Neuronal stem cell (in vitro differentiated cells): ENCODE data around the gene AS3MT.
"Not testable (repeated sequence)": the region's sequence is repeated elsewhere in the genome, so short reads cannot be mapped to it uniquely, and the experiment has no call there.

ENCODE experiments used
- DNase-seq: peaks from one replicate; pipeline ENCODE4 v3.0.0-alpha.2; 2013; ENCODE audit warnings: low spot score
- H2AFZ ChIP-seq: one replicate; pipeline ENCODE4 v1.6.1; 2013; ENCODE audit warnings: mild to moderate bottlenecking, low read length, inconsistent platforms
- H2AK5ac ChIP-seq: 2 replicates; pipeline ENCODE4 v1.6.1; 2013; ENCODE audit warnings: low read depth, mild to moderate bottlenecking, inconsistent platforms, low read length, moderate library complexity, mixed read lengths
- H2BK120ac ChIP-seq: 2 replicates; pipeline ENCODE4 v1.6.1; 2013; ENCODE audit warnings: low read depth, mild to moderate bottlenecking, inconsistent platforms, low read length, moderate library complexity, mixed read lengths
- H2BK12ac ChIP-seq: one replicate; pipeline ENCODE4 v1.6.1; 2013; ENCODE audit warnings: low read length, inconsistent platforms
- H2BK15ac ChIP-seq: 2 replicates; pipeline ENCODE4 v1.6.1; 2013; ENCODE audit warnings: mild to moderate bottlenecking, low read length, inconsistent platforms, mixed read lengths
- H2BK5ac ChIP-seq: one replicate; pipeline ENCODE4 v1.6.1; 2013; ENCODE audit warnings: inconsistent platforms, mild to moderate bottlenecking, low read length, moderate library complexity
- H3K14ac ChIP-seq: one replicate; pipeline ENCODE4 v1.6.1; 2013; ENCODE audit warnings: low read length, inconsistent platforms
- H3K18ac ChIP-seq: 2 replicates; pipeline ENCODE4 v1.6.1; 2013; ENCODE audit warnings: low read length, inconsistent platforms
- H3K23ac ChIP-seq: 2 replicates; pipeline ENCODE4 v1.6.1; 2013; ENCODE audit warnings: low read depth, mild to moderate bottlenecking, mixed read lengths, low read length, inconsistent platforms; ENCODE audit not compliant: poor library complexity
- H3K27ac ChIP-seq: replicated peaks from 3 replicates; pipeline ENCODE4 v1.5.1; 2013; ENCODE audit warnings: low read length, inconsistent platforms
- H3K27me3 ChIP-seq, 3 experiments: 2 replicates each; pipeline ENCODE4 v1.6.1; 2013; ENCODE audit warnings: low read length in 3 of 3, mild to moderate bottlenecking in 2 of 3, inconsistent platforms in 1 of 3, low read depth in 1 of 3, mixed read lengths in 1 of 3, moderate library complexity in 1 of 3; ENCODE audit not compliant: control insufficient read depth in 3 of 3, insufficient read depth in 3 of 3
- H3K36me3 ChIP-seq, 2 donors: replicated peaks in 1 of 2; 2 replicates each; pipeline ENCODE4 v1.6.1; 2013; ENCODE audit warnings: low read length in 2 of 2; ENCODE audit not compliant: control insufficient read depth in 2 of 2, insufficient read depth in 2 of 2
- H3K4ac ChIP-seq: 2 replicates; pipeline ENCODE4 v1.6.1; 2013; ENCODE audit warnings: inconsistent platforms, mild to moderate bottlenecking, low read length, moderate library complexity
- H3K4me1 ChIP-seq, 2 donors: 1 replicate in 1 of 2; 2 replicates in 1 of 2; pipeline ENCODE4 v1.6.1; 2013; ENCODE audit warnings: low read length in 2 of 2, low read depth in 1 of 2; ENCODE audit not compliant: control insufficient read depth in 2 of 2, insufficient read depth in 1 of 2
- H3K4me2 ChIP-seq: one replicate; pipeline ENCODE4 v1.6.1; 2013; ENCODE audit warnings: mild to moderate bottlenecking, low read length, inconsistent platforms; ENCODE audit not compliant: insufficient read depth, poor library complexity, severe bottlenecking
- H3K4me3 ChIP-seq, 2 donors: 2 replicates each; pipeline ENCODE4 v1.5.1; 2013; ENCODE audit warnings: low read length in 2 of 2, mild to moderate bottlenecking in 2 of 2, inconsistent platforms in 1 of 2, moderate library complexity in 1 of 2
- H3K79me1 ChIP-seq: one replicate; pipeline ENCODE4 v1.6.1; 2013; ENCODE audit warnings: low read depth, mild to moderate bottlenecking, inconsistent platforms, low read length, moderate library complexity
- H3K9ac ChIP-seq: one replicate; pipeline ENCODE4 v1.6.1; 2013; ENCODE audit warnings: mild to moderate bottlenecking, low read depth, low read length, inconsistent platforms; ENCODE audit not compliant: poor library complexity
- H3K9me3 ChIP-seq, 2 donors: replicated peaks in 1 of 2; 2 replicates each; pipeline versions ENCODE3 to v1.6.1; 2013; ENCODE audit warnings: low read length in 2 of 2, mild to moderate bottlenecking in 2 of 2, inconsistent platforms in 1 of 2, low read depth in 1 of 2, mixed read lengths in 1 of 2, moderate library complexity in 1 of 2; ENCODE audit not compliant: control insufficient read depth in 2 of 2, insufficient read depth in 1 of 2
- H4K8ac ChIP-seq: one replicate; pipeline ENCODE4 v1.6.1; 2013; ENCODE audit warnings: low read depth, mild to moderate bottlenecking, inconsistent platforms, low read length, moderate library complexity
- H4K91ac ChIP-seq: one replicate; pipeline ENCODE4 v1.6.1; 2013; ENCODE audit warnings: low read length, low read depth, mild to moderate bottlenecking, inconsistent platforms; ENCODE audit not compliant: poor library complexity
- WGBS, 2 donors: extraction: QIAGEN DNeasy Blood & Tissue Kit; methylation state at CpG; one replicate each; pipeline ENCODE4 v1.1.7; 2013; ENCODE audit warnings: missing lambda C conversion rate in 2 of 2, mixed read lengths in 1 of 2; ENCODE audit not compliant: insufficient read length in 2 of 2, insufficient replicate concordance in 1 of 2; ENCODE audit errors: extremely low coverage in 2 of 2; 5-methylcytosine and 5-hydroxymethylcytosine counted together

AS3MT gene

DNA sequence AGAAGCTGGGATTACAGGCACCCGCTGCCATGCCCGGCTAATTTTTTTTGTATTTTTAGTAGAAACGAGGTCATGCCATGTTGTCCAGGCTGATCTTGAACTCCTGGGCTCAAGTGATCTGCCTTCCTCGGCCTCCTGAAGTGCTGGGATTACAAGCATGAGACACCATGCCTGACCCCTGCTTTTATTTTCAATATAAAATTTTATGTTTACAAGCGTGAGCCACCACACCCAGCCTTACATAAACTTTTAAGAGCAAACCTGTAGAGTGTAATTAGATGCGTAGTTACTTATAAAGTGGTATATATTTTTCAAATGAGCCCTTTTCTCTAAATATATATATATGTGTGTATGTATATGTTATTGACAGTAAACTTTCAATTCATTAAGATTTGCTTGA, 57.6 kb downstream of the AS3MT start:
- Histone ChIP-seq H3K23ac (no peak overlapping the region), H3K27ac (no peak overlapping the region), H3K4ac (no peak overlapping the region), H4K8ac (no peak overlapping the region), H2AK5ac (no peak overlapping the region), H3K18ac (no peak overlapping the region), H3K4me3 (no peak overlapping the region), H3K36me3 (peaks cover 0 to 3% of the 10 kb centered on the region in 2 donors), H3K4me2 (no peak overlapping the region), H3K9ac (no peak overlapping the region), H2BK12ac (no peak overlapping the region), H4K91ac (no peak overlapping the region), H2BK15ac (no peak overlapping the region), H3K14ac (no peak overlapping the region), H2AFZ (no peak overlapping the region), H3K9me3 (peaks cover 0 to 11% of the 10 kb centered on the region in 2 donors), H3K27me3 (no peaks in the 10 kb centered on the region), H2BK5ac (no peak overlapping the region), H3K79me1 (no peaks in the 10 kb centered on the region), H3K4me1 (no peaks in the 10 kb centered on the region), H2BK120ac (no peak overlapping the region)
- DNase-seq, result no peak
- WGBS, 2 donors, result no CpG with 5 or more reads among the region's 6 CpGs

DNA sequence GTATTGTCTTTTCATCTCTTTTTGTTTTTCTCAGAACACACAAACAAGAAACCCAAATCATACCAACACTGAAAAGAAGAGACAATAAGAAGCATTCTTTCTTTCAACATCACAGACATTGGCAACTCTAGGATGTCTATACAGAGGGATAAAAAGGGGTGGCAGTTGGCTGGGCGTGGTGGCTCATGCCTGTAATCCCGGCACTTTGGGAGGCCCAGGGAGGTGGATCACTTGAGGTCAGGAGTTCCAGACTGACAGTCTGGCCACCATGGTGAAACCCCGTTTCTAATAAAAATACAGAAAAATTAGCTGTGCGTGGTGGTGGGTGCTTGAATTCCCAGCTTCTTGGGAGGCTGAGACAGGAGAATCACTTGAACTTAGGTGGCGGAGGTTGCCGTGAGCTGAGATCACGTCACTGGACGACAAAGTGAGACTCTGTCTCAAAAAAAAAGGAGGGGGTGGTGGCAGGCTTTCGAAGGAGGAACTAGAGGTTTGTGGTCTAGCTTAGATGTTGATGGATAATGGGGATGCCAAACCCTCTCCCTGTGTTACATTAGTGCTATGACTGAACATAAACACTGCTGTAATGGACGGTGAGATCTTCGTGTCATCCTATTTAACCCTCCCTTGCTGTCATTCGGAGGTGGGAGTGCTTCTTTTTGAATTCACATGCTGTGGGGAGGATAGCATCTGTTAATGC, 58.2 kb downstream of the AS3MT start:
- H3K23ac ChIP-seq, result no peak overlapping the region
- no peak overlapping the region for H2AK5ac ChIP-seq
- H3K18ac ChIP-seq, result no peak overlapping the region
- H2BK5ac ChIP-seq, result no peak overlapping the region
- no peak overlapping the region for H4K8ac ChIP-seq
- H3K27me3 ChIP-seq, result no peaks in the 10 kb centered on the region
- H3K4me3 ChIP-seq, result no peak overlapping the region
- no peak overlapping the region for H2AFZ ChIP-seq
- no peak overlapping the region for H3K4ac ChIP-seq
- H2BK15ac ChIP-seq, result no peak overlapping the region
- peaks cover 0 to 3% of the 10 kb centered on the region in 2 donors for H3K36me3 ChIP-seq
- H3K4me2 ChIP-seq, result no peak overlapping the region
- no peaks in the 10 kb centered on the region for H3K79me1 ChIP-seq
- no CpG with 5 or more reads among the region's 12 CpGs for WGBS, 2 donors
- DNase-seq, result no peak
- H4K91ac ChIP-seq, result no peak overlapping the region
- no peak overlapping the region for H2BK120ac ChIP-seq
- peaks cover 0 to 11% of the 10 kb centered on the region in 2 donors for H3K9me3 ChIP-seq
- H3K14ac ChIP-seq, result no peak overlapping the region
- H3K27ac ChIP-seq, result no peak overlapping the region
- H3K9ac ChIP-seq, result no peak overlapping the region
- H2BK12ac ChIP-seq, result no peak overlapping the region
- H3K4me1 ChIP-seq, result no peaks in the 10 kb centered on the region

GRCh38 chr10:102928442-102928841, 59.2 kb downstream of the AS3MT start:
- not testable (repeated sequence) for H3K14ac ChIP-seq, H3K23ac ChIP-seq, H4K91ac ChIP-seq, H2BK15ac ChIP-seq, H3K4me3 ChIP-seq, DNase-seq, H2BK120ac ChIP-seq, H3K4me1 ChIP-seq, H3K36me3 ChIP-seq, H2BK5ac ChIP-seq, H4K8ac ChIP-seq, H2BK12ac ChIP-seq, H2AFZ ChIP-seq, H3K18ac ChIP-seq, H3K4me2 ChIP-seq, H2AK5ac ChIP-seq, H3K4ac ChIP-seq, H3K9ac ChIP-seq, H3K27ac ChIP-seq, H3K27me3 ChIP-seq, H3K79me1 ChIP-seq
- H3K9me3 ChIP-seq, result peaks cover 0 to 11% of the 10 kb centered on the region in 2 donors
- no CpG with 5 or more reads among the region's 5 CpGs for WGBS, 2 donors

DNA sequence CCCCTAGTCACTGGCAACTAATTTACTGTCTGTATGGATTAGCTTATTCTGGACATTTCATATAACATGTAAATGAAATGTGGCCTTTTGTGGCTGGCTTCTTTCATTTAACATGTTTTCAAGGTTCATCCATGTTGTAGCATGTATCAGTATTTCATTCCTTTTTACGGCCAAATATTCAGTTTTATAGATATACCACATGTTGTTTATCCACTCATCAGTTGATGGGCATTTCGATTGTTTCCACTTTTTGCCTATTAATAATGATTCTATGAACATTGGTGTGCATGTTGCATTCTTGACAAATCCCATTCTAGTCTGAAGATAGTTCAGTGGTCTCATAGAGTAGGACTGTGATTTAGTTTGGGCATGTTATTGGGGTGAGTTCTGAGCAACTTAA, 61.5 kb downstream of the AS3MT start:
- no peak for DNase-seq
- Histone ChIP-seq H3K27ac (no peak overlapping the region), H2AK5ac (no peak overlapping the region), H2BK5ac (no peak overlapping the region), H3K18ac (no peak overlapping the region), H3K4me1 (no peaks in the 10 kb centered on the region), H3K23ac (no peak overlapping the region), H2BK120ac (no peak overlapping the region), H2AFZ (no peak overlapping the region), H3K36me3 (peaks cover 0 to 3% of the 10 kb centered on the region in 2 donors), H3K14ac (no peak overlapping the region), H3K9me3 (peaks cover 0 to 11% of the 10 kb centered on the region in 2 donors), H3K4ac (no peak overlapping the region), H4K8ac (no peak overlapping the region), H2BK15ac (no peak overlapping the region), H4K91ac (no peak overlapping the region), H3K4me2 (no peak overlapping the region), H2BK12ac (no peak overlapping the region), H3K27me3 (no peaks in the 10 kb centered on the region), H3K79me1 (no peaks in the 10 kb centered on the region), H3K9ac (no peak overlapping the region), H3K4me3 (no peak overlapping the region)
- WGBS, 2 donors, result no CpG with 5 or more reads among the region's 2 CpGs
